ENCODE results near the gene THRB.

THRB gene

GRCh38 chr3:24174614-24175013 lies 320.0 kb downstream of the THRB start:
- no peak for DNase-seq (ENCODE audit: insufficient read length, low spot score)
- FAIRE-seq = no peak
- TF ChIP-seq TAF1 (IDR thresholded peaks at IDR 0.05; ENCODE audit: low read depth, low read length) (no peak), SPI1 (IDR thresholded peaks at IDR 0.05; ENCODE audit: low read depth, low read length) (no peak), POLR2AphosphoS5 (IDR thresholded peaks at IDR 0.05; ENCODE audit: low read depth, low read length) (no peak), POU2F2 (IDR thresholded peaks at IDR 0.05; ENCODE audit: low read depth, low read length) (no peak), POLR2A (IDR thresholded peaks at IDR 0.05; ENCODE audit: low read depth, low read length) (no peak), PAX5 (IDR thresholded peaks at IDR 0.05; ENCODE audit: insufficient read depth, low read length, severe bottlenecking) (no peak)

GRCh38 chr3:24168977-24169376 lies 325.7 kb downstream of the THRB start:
- FAIRE-seq (no peak), DNase-seq (ENCODE audit: insufficient read length, low spot score) (no peak)
- no peak for TF ChIP-seq POLR2A (IDR thresholded peaks at IDR 0.05; ENCODE audit: low read depth, low read length)
- no peak for TF ChIP-seq POU2F2 (IDR thresholded peaks at IDR 0.05; ENCODE audit: low read depth, low read length)
- no peak for TF ChIP-seq TAF1 (IDR thresholded peaks at IDR 0.05; ENCODE audit: low read depth, low read length)
- no peak for TF ChIP-seq POLR2AphosphoS5 (IDR thresholded peaks at IDR 0.05; ENCODE audit: low read depth, low read length)
- TF ChIP-seq PAX5 (IDR thresholded peaks at IDR 0.05; ENCODE audit: insufficient read depth, low read length, severe bottlenecking) = no peak
- no peak for TF ChIP-seq SPI1 (IDR thresholded peaks at IDR 0.05; ENCODE audit: low read depth, low read length)

GRCh38 chr3:24167429-24167828 lies 327.2 kb downstream of the THRB start:
- TF ChIP-seq POLR2A (IDR thresholded peaks at IDR 0.05; ENCODE audit: low read depth, low read length) (no peak), POU2F2 (IDR thresholded peaks at IDR 0.05; ENCODE audit: low read depth, low read length) (no peak), SPI1 (IDR thresholded peaks at IDR 0.05; ENCODE audit: low read depth, low read length) (no peak), TAF1 (IDR thresholded peaks at IDR 0.05; ENCODE audit: low read depth, low read length) (no peak), PAX5 (IDR thresholded peaks at IDR 0.05; ENCODE audit: insufficient read depth, low read length, severe bottlenecking) (no peak), POLR2AphosphoS5 (IDR thresholded peaks at IDR 0.05; ENCODE audit: low read depth, low read length) (no peak)
- FAIRE-seq = no peak
- DNase-seq (ENCODE audit: insufficient read length, low spot score) = no peak

GRCh38 chr3:24166515-24166914 lies 328.1 kb downstream of the THRB start:
- no peak for FAIRE-seq
- TF ChIP-seq PAX5 (IDR thresholded peaks at IDR 0.05; ENCODE audit: insufficient read depth, low read length, severe bottlenecking) (no peak), POU2F2 (IDR thresholded peaks at IDR 0.05; ENCODE audit: low read depth, low read length) (no peak), TAF1 (IDR thresholded peaks at IDR 0.05; ENCODE audit: low read depth, low read length) (no peak), SPI1 (IDR thresholded peaks at IDR 0.05; ENCODE audit: low read depth, low read length) (no peak), POLR2A (IDR thresholded peaks at IDR 0.05; ENCODE audit: low read depth, low read length) (no peak), POLR2AphosphoS5 (IDR thresholded peaks at IDR 0.05; ENCODE audit: low read depth, low read length) (no peak)
- no peak for DNase-seq (ENCODE audit: insufficient read length, low spot score)

GRCh38 chr3:24165603-24165982 lies 329.1 kb downstream of the THRB start:
- TF ChIP-seq PAX5 (IDR thresholded peaks at IDR 0.05; ENCODE audit: insufficient read depth, low read length, severe bottlenecking) (no peak), POLR2AphosphoS5 (IDR thresholded peaks at IDR 0.05; ENCODE audit: low read depth, low read length) (no peak), TAF1 (IDR thresholded peaks at IDR 0.05; ENCODE audit: low read depth, low read length) (no peak), POLR2A (IDR thresholded peaks at IDR 0.05; ENCODE audit: low read depth, low read length) (no peak), POU2F2 (IDR thresholded peaks at IDR 0.05; ENCODE audit: low read depth, low read length) (no peak), SPI1 (IDR thresholded peaks at IDR 0.05; ENCODE audit: low read depth, low read length) (no peak)
- DNase-seq (ENCODE audit: insufficient read length, low spot score) (no peak), FAIRE-seq (no peak)

GRCh38 chr3:24164967-24165602 lies 329.6 kb downstream of the THRB start:
- TF ChIP-seq TAF1 (IDR thresholded peaks at IDR 0.05; ENCODE audit: low read depth, low read length) (no peak), POU2F2 (IDR thresholded peaks at IDR 0.05; ENCODE audit: low read depth, low read length) (no peak), PAX5 (IDR thresholded peaks at IDR 0.05; ENCODE audit: insufficient read depth, low read length, severe bottlenecking) (no peak), POLR2A (IDR thresholded peaks at IDR 0.05; ENCODE audit: low read depth, low read length) (no peak), SPI1 (IDR thresholded peaks at IDR 0.05; ENCODE audit: low read depth, low read length) (no peak), POLR2AphosphoS5 (IDR thresholded peaks at IDR 0.05; ENCODE audit: low read depth, low read length) (no peak)
- FAIRE-seq (no peak), DNase-seq (ENCODE audit: insufficient read length, low spot score) (no peak)

GRCh38 chr3:24162929-24163328 lies 331.7 kb downstream of the THRB start:
- FAIRE-seq (no peak), DNase-seq (ENCODE audit: insufficient read length, low spot score) (no peak)
- TF ChIP-seq POLR2A (IDR thresholded peaks at IDR 0.05; ENCODE audit: low read depth, low read length) (no peak), PAX5 (IDR thresholded peaks at IDR 0.05; ENCODE audit: insufficient read depth, low read length, severe bottlenecking) (no peak), POU2F2 (IDR thresholded peaks at IDR 0.05; ENCODE audit: low read depth, low read length) (no peak)

- no peak for TF ChIP-seq PAX5 (IDR thresholded peaks at IDR 0.05; ENCODE audit: insufficient read depth, low read length, severe bottlenecking)
- DNase-seq (ENCODE audit: insufficient read length, low spot score) = no peak
- no peak for FAIRE-seq
Observed at GRCh38 chr3:24161841-24162240, 332.8 kb downstream of the THRB start.

GRCh38 chr3:24160424-24161095 lies 334.1 kb downstream of the THRB start:
- no peak for FAIRE-seq
- no peak for DNase-seq (ENCODE audit: insufficient read length, low spot score)
- no peak for TF ChIP-seq PAX5 (IDR thresholded peaks at IDR 0.05; ENCODE audit: insufficient read depth, low read length, severe bottlenecking)
- no peak for TF ChIP-seq POU2F2 (IDR thresholded peaks at IDR 0.05; ENCODE audit: low read depth, low read length)
- TF ChIP-seq TAF1 (IDR thresholded peaks at IDR 0.05; ENCODE audit: low read depth, low read length) = no peak
- TF ChIP-seq POLR2A (IDR thresholded peaks at IDR 0.05; ENCODE audit: low read depth, low read length) = no peak
- no peak for TF ChIP-seq SPI1 (IDR thresholded peaks at IDR 0.05; ENCODE audit: low read depth, low read length)
- no peak for TF ChIP-seq POLR2AphosphoS5 (IDR thresholded peaks at IDR 0.05; ENCODE audit: low read depth, low read length)
